Panc1 (cell line): ENCODE measurements around the gene SHROOM3. TPM values are rescaled to one million over a fixed set of nuclear protein-coding genes. Genes with fewer than 3 reads are reported as not detected.

Experiments
- ATAC-seq: fragments of 200-7000 bp; cut with Tn5 transposase; 2 replicates; pipeline ENCODE4 v1.9.1; 2020; ENCODE audit warnings: mild to moderate bottlenecking, moderate library complexity
- BruUV-seq: library from RNA; stranded (reverse); fragments of 400-500 nt; replicated peaks from 2 replicates; lab custom pipeline; 2021; lab: Mats Ljungman, UMichigan
- CTCF ChIA-PET: fragments of 300-600 bp; sonication (Branson Sonifier 250); formaldehyde crosslinking; loops from one replicate; lab custom pipeline; 2022; ENCODE audit warnings: antibody characterized with exemption; lab: Charles Lee
- POLR2A ChIA-PET: fragments of 300-600 bp; sonication (Branson Sonifier 250); formaldehyde crosslinking; loops from one replicate; lab custom pipeline; 2022; ENCODE audit warnings: antibody characterized with exemption; lab: Charles Lee
- DNase-seq: peaks from one replicate; pipeline ENCODE4 v3.0.0-alpha.2; 2010; ENCODE audit warnings: low read depth, low spot score
- H3K27ac ChIP-seq: 2 replicates; pipeline ENCODE4 v1.5.1; 2011; ENCODE audit warnings: mild to moderate bottlenecking, low read length, inconsistent platforms
- H3K27me3 ChIP-seq: fragments of 200-500 bp; sonication (Bioruptor generic); 2 replicates; pipeline ENCODE4 v1.6.0; 2014; ENCODE audit warnings: low read length, inconsistent platforms; ENCODE audit not compliant: control insufficient read depth, insufficient read depth
- H3K36me3 ChIP-seq: fragments of 200-500 bp; sonication (Bioruptor generic); 2 replicates; pipeline ENCODE4 v1.5.1; 2014; ENCODE audit warnings: inconsistent platforms, mild to moderate bottlenecking, low read length, moderate library complexity; ENCODE audit not compliant: control insufficient read depth, insufficient read depth
- H3K4me1 ChIP-seq: 2 replicates; pipeline ENCODE4 v1.5.1; 2011; ENCODE audit warnings: inconsistent platforms, mild to moderate bottlenecking, low read length, moderate library complexity; ENCODE audit not compliant: control insufficient read depth, insufficient read depth
- H3K4me3 ChIP-seq, 2 experiments: 2 replicates each; pipeline ENCODE4 v1.5.1; 2011 to 2012; ENCODE audit warnings: low read depth in 2 of 2, low read length in 2 of 2, mild to moderate bottlenecking in 2 of 2, inconsistent platforms in 1 of 2, moderate library complexity in 1 of 2
- H3K9me3 ChIP-seq: fragments of 200-500 bp; sonication (Bioruptor generic); 2 replicates; pipeline ENCODE4 v1.5.1; 2014; ENCODE audit warnings: low read depth, mild to moderate bottlenecking, inconsistent platforms, low read length, moderate library complexity; ENCODE audit not compliant: control insufficient read depth, insufficient read depth
- POLR2AphosphoS5 ChIP-seq: IDR thresholded peaks from 2 replicates; pipeline ENCODE4 v1.6.1; 2012; ENCODE audit warnings: mild to moderate bottlenecking, low read depth, low read length, moderate library complexity
- REST ChIP-seq, 2 experiments: IDR thresholded peaks; 2 replicates each; pipeline ENCODE4 v1.6.1; 2011 to 2012; ENCODE audit warnings: low read depth in 2 of 2, control low read depth in 1 of 2, low read length in 1 of 2, mild to moderate bottlenecking in 1 of 2, moderate library complexity in 1 of 2; ENCODE audit not compliant: insufficient read depth in 1 of 2
- SIN3A ChIP-seq: IDR thresholded peaks from 2 replicates; pipeline ENCODE4 v1.6.1; 2012; ENCODE audit warnings: low read depth, mild to moderate bottlenecking, low read length, moderate library complexity, borderline replicate concordance; ENCODE audit not compliant: insufficient read depth
- TCF7L2 ChIP-seq: IDR thresholded peaks from 2 replicates; pipeline ENCODE4 v1.6.1; 2011; ENCODE audit warnings: mild to moderate bottlenecking, low read depth, low read length, inconsistent platforms
- in situ Hi-C: cut with HindIII; loops from 2 replicates; pipeline ENCODE4 v1.10.0; 2016; ENCODE audit warnings: low sequenced_read_pairs, low pct_unique_long_range_greater_than_20kb
- intact Hi-C: fragments of 100-400 bp; cut with micrococcal nuclease; formaldehyde crosslinking; loops from one replicate; pipeline ENCODE4 v1.10.0; 2022; ENCODE audit not compliant: unreplicated experiment
- total RNA-seq: library from RNA; stranded (reverse); gene quantifications from one replicate; pipeline ENCODE4 v1.2.1, GENCODE V29; 2021; ENCODE audit not compliant: unreplicated experiment
- TF ChIP-seq, protein P1 (sequence below): fragments of 450-650 bp; IDR thresholded peaks from 2 replicates; pipeline ENCODE4 v1.5.1; 2017; ENCODE audit warnings: mild to moderate bottlenecking

The SHROOM3 gene
- total RNA-seq, 1 experiment from 2014 or later = 7.2 TPM

- intact Hi-C loops (no loop called here), in situ Hi-C loops (no loop called here)
- POLR2A ChIA-PET = no interaction called here
- H3K4me1 ChIP-seq = no peaks in the 10 kb centered on the region
- no peak overlapping the region for H3K27ac ChIP-seq
- DNase-seq (no peak), ATAC-seq (no peak)
- BruUV-seq = no TSS peak
- H3K27me3 ChIP-seq = peaks cover 5% of the 10 kb centered on the region
- TF ChIP-seq, protein P1, sequence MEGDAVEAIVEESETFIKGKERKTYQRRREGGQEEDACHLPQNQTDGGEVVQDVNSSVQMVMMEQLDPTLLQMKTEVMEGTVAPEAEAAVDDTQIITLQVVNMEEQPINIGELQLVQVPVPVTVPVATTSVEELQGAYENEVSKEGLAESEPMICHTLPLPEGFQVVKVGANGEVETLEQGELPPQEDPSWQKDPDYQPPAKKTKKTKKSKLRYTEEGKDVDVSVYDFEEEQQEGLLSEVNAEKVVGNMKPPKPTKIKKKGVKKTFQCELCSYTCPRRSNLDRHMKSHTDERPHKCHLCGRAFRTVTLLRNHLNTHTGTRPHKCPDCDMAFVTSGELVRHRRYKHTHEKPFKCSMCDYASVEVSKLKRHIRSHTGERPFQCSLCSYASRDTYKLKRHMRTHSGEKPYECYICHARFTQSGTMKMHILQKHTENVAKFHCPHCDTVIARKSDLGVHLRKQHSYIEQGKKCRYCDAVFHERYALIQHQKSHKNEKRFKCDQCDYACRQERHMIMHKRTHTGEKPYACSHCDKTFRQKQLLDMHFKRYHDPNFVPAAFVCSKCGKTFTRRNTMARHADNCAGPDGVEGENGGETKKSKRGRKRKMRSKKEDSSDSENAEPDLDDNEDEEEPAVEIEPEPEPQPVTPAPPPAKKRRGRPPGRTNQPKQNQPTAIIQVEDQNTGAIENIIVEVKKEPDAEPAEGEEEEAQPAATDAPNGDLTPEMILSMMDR = no peak
- TF ChIP-seq SIN3A (no peak), TCF7L2 (no peak), REST (IDR thresholded peaks at IDR 0.05; ENCODE audit: insufficient read depth in 1 of 2, low read depth in 2 of 2, low read length in 1 of 2) (no peak), POLR2AphosphoS5 (no peak)
- no peaks in the 10 kb centered on the region for H3K36me3 ChIP-seq
- CTCF ChIA-PET = no interaction called here
- H3K9me3 ChIP-seq = no peaks in the 10 kb centered on the region
- H3K4me3 ChIP-seq = no peak overlapping the region
Observed at GRCh38 chr4:76449362-76449767, 14.3 kb downstream of the SHROOM3 start.

GRCh38 chr4:76449833-76450232, 14.8 kb downstream of the SHROOM3 start:
- H3K36me3 ChIP-seq = no peaks in the 10 kb centered on the region
- DNase-seq (no peak), ATAC-seq (no peak)
- POLR2A ChIA-PET = no interaction called here
- peaks cover 5% of the 10 kb centered on the region for H3K27me3 ChIP-seq
- CTCF ChIA-PET = no interaction called here
- intact Hi-C loops = no loop called here
- H3K4me1 ChIP-seq = no peaks in the 10 kb centered on the region
- H3K27ac ChIP-seq = no peak overlapping the region
- H3K9me3 ChIP-seq = no peaks in the 10 kb centered on the region
- H3K4me3 ChIP-seq = no peak overlapping the region
- TF ChIP-seq REST (IDR thresholded peaks at IDR 0.05; ENCODE audit: insufficient read depth in 1 of 2, low read depth in 2 of 2, low read length in 1 of 2) = no peak
- no peak for TF ChIP-seq SIN3A
- no peak for TF ChIP-seq POLR2AphosphoS5
- TF ChIP-seq TCF7L2 = no peak
- TF ChIP-seq, protein P1 = no peak
- no TSS peak for BruUV-seq
- in situ Hi-C loops = no loop called here
